HuH-7 (cell line): ENCODE results near the gene PCBP3.
A peak's percentile ranks its signal among the peaks of the same experiment; 100 is the strongest.
"Not testable (repeated sequence)": the region's sequence is repeated elsewhere in the genome, so short reads cannot be mapped to it uniquely, and the experiment has no call there.

Experiments used
- DNase-seq: peaks from one replicate; pipeline ENCODE4 v3.0.0; 2011; ENCODE audit warnings: low spot score

The PCBP3 gene

DNA sequence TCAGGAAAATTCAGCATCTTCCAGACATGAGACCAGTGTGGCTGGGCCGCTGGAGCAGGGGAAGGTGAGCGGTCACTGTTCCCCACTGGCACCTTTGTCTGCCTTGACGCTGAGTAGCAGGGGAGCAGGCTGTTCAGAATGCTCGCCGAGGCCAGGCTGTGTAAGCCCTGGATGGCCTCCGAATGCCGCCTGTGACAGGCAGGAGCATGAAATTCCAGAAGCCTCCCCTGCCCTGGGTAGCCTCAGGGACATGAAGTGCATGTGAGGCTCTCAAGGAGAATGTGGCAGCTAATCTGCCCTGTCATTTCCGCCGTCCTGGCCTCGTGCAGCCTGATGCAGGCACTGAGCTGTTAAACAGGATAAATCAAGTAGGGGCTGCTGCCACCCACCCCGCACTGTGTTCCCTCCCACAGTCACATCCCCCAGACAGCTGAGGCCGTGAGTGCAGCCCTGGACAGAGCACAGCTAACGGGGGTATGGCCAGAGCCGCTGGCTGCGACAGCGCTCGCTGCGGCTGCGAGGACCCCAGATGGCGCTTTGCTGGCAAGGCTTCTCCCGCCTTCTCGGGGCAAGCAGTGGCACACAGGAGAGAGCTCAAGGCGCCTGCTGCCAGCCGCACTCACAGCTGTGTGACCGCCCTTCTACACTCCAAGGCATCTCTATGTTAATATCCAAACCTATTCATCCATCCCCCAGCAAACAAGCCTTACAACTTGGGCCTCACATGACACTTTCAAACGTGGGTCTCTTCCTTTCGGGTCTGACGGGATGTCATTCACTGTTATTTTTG lies 233.1 kb downstream of the PCBP3 start:
- no peak for DNase-seq

DNA sequence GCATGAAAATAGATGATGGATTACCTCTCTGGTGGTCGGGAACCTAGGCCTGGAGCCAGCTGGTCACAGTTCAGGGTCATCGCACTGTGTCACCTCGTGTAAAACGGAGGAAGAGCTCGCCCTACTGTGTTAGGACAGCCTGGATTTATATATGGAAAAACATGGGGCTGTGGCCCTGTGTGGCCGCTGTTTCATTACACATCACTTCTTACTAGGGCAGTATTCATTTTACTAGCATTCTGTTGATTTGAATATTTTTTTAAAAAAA lies 233.6 kb downstream of the PCBP3 start:
- DNase-seq, result no peak

GRCh38 chr21:45877821-45878469 lies 234.4 kb downstream of the PCBP3 start:
- no peak for DNase-seq

DNA sequence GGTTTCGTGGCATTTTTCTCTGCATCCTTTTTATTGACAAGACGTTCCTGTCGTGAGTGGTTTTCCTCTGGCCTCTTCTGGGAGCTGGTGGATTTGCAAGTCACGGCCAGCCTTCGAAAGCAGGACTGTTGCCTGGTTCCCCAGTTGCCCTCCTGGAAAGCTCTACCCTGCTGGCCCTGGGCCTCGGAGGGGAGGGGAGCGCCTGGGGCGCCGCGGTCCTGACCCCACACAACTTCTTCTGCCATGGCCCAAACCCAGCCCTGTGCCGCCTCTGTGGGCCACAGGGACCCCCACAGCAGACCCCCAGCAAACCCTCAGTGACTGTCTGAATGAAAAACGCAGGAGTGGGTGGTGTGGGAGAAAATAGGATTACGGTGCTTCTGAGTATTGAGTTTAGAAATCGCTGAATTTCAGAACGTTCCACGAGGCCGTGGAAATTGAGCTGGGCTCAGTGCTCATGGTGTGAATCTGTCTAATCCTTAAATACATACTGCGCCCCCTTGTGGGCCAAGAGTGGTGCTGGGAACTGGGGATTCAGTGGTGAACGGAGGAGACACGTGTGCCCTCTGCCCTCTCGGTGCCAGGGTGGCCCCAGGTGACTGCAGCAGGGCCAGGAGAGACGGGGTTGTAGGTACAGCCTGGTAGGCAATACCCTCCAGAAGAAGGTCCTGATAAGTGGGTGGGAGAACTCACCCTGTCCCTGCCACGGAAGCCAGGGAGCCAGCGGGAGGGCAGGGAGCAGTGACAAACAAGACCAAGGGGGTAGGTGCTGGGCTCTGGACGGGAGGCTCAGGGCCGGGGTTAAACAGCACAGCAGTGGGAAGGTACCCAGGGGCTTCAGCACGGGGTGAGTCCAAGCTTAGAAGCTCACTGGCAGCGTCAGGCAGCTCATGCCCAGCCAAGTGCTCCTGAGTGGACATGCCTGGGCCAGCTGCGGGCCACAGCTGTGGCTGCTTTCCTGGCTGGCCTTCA lies 236.9 kb downstream of the PCBP3 start:
- peak; percentile 76 for DNase-seq

DNA sequence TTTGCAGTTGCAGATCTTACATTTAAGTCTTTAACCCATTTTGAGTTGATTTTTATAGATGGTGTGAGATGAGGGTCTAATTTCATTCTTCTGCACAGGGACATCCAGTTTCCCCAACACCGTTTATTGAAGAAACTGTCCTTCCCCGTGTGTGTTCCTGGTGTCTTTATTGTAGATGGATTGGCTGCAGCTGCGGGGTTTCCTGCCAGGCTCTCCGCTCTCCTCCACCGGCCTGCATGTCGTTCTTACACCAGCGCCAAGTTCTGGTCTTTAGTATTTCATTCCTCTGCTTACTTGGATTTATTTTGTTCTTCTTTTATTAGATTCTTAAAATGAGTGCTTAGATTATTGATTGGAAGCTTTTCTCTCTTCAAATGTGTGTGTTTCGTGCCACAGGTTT lies 239.1 kb downstream of the PCBP3 start:
- no peak for DNase-seq

DNA sequence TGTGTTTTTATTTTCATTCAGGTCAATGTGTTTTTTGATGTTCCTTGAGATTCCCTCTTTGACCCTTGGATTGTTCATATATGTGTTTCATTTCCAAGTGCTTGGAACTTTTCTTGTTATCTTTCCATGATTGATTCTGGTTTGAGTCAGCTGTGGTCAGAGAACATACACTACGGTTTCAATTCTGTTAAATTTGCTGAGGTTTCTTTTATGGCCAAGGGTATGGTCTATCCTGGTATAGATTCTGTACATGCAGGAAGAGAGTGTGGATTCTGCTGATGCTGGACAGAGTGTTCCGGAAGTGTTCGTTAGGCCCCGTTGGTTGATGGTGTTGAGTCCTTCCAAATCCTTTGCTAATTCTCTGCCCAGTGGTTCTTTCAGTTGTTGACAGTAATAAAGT lies 239.6 kb downstream of the PCBP3 start:
- no peak for DNase-seq

DNA sequence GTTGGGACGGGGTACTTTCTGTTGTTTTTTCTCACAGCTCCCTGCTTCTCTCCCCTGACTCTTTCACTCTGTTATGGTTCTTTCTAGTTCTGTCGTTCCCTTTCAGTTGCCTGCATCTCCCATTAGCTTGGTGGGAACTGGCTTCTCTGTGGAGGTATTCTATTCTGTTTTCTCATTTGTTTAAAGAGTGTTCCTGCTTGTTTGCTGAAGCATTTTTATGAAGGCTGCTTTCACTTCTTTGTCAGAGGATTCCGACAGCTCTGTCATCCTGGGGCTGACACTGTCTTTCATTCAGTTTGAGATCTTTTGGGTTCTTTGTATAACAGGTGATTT lies 242.0 kb downstream of the PCBP3 start:
- DNase-seq, result no peak

GRCh38 chr21:45885930-45886601 lies 242.5 kb downstream of the PCBP3 start:
- not testable (repeated sequence) for DNase-seq

- DNase-seq, result no peak
Observed at GRCh38 chr21:45886610-45887026, 243.1 kb downstream of the PCBP3 start.

- no peak for DNase-seq
Observed at GRCh38 chr21:45887120-45887611, 243.6 kb downstream of the PCBP3 start.

DNA sequence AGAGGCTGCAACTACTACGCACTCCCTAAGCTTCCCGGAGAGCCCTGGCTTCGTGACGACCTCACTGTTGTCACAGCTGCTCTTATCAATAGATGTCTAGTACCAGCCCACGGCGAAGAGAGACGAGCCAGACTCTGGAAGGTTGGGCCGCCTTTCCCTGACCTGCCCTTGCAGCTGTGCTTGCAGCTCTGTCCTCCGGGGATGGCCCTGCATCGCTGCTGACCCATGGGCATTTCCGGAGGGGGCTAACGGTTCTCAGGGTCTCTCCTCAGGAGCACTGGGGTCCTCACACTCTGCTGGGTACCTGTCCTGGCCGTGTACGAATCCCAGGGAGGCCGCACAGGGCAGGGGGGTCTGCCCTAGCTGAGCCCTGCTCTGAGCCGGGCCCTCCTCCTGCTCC lies 244.3 kb downstream of the PCBP3 start:
- no peak for DNase-seq

DNA sequence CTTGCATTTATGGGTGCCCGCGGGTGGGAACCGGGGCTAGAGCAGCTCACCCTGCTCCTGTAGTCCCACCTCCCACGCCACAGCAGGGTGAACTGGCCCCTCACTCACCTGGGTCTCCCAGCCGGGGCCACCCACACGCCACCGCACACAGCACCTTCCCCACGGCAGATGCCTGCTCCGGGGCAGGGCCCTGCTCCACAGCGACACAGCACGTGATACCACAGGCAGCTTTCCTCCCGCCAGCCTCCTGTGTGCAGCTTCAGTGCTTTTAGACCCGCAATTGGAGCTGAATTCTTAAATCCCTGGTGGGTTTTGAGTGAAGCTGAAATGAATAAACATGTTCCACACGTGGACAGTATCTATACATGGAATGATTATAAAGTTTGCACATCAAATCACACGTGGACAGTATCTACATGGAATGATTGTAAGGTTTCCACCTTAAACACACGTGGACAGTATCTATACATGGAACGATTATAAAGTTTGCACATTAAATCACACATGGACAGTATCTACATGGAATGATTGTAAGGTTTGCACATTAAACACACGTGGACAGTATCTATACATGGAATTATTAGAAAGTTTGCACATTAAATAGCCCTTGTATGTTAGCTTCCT lies 245.0 kb downstream of the PCBP3 start:
- DNase-seq, result no peak

DNA sequence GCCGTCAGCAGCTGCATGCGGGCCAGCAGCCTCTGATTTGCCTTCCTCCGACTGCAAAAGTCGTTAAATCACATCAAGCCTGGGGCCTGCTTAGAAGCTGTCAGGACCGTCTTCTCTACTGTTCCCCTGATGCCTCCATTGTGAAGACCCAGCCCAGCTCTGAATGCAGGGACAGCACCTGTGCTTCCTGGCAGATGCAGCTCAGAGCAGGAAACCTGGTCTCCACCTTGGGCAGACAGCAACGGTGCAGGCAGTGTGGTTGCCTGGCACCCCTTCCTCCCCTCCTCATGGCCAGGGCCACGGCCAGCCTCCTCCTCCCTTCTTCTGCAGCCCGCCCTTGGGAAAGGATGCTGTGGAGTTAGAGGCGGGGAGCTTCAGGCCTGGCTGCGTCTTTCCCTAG lies 245.7 kb downstream of the PCBP3 start:
- no peak for DNase-seq

GRCh38 chr21:45889961-45890360 lies 246.4 kb downstream of the PCBP3 start:
- DNase-seq, result no peak

- no peak for DNase-seq
Observed at GRCh38 chr21:45891388-45892155, 248.0 kb downstream of the PCBP3 start.

DNA sequence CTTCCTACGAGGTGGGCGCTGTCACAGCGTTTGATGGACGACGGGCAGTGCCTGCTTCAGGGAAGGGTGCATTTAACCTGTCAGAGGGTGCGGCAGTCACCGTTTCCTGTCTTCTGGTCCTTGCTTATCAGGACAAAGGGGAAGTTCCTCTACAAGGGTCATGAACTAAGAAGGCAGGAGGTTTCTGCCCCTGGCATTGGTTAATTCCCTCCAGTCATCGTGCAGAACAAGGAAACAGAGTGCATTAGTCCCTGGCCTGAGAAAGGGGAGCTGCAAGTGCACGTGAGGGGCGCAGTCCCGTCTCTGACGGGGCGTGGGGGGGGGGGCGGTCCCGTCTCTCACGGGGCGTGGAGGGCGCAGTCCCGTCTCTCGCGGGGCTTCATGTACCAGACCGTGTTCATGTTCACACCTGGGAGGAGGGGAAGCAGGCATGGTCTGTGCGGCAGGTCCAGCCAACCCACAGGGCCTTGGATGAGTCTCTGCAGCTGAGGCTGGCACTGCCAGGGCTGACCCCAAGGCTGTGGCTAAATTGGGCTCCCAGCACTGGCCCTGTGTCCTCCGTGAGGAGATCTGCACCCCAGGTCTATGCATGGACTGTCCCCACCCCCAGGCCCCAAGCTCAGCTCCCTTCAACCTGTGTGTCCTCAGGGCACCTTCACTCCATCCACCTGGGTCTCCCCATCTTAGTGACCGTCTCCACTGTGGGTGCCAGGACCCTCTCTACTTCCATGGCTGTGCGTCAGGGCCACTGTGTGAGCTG lies 248.8 kb downstream of the PCBP3 start:
- no peak for DNase-seq

DNA sequence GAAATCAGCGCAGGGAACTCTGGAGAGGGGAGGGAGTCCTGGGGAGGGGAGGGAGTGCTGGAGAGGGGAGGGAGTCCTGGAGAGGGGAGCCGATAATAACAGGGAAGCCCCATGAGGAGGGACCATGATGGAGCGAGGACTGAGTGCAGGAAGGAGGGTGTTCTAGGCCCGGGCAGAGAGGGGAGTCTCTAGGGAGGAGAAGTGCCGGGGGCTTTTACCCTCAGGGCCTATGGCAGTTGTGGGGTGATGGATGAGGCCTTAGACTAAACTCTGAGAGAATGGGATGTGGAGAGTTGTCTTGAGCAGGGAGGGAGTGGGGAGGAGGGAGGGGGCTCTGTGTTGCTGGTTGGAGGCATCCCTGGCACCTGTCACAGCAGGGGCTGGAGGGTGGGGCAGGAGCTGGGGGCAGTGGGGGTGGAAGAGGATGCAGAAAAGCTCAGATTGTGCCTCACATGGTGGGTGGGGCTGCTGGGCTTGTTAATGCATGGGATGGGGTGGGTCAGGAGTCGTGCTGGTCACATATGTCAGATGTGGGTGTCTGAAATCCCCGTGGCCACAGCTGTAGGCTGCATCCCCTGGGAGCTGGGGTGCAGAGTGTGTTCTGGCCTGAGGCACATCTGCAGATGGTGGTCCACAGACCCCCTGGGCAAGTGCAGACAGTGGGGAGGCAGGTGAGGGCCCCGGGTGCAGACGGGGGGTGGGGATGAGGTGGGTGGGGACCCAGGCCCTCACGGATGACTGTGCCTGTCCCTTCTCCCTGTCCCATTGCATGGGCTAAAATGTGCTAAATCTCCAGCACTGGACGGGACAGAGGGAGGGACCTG lies 249.6 kb downstream of the PCBP3 start:
- DNase-seq, result no peak

GRCh38 chr21:45893740-45894449 lies 250.4 kb downstream of the PCBP3 start:
- DNase-seq, result no peak

DNA sequence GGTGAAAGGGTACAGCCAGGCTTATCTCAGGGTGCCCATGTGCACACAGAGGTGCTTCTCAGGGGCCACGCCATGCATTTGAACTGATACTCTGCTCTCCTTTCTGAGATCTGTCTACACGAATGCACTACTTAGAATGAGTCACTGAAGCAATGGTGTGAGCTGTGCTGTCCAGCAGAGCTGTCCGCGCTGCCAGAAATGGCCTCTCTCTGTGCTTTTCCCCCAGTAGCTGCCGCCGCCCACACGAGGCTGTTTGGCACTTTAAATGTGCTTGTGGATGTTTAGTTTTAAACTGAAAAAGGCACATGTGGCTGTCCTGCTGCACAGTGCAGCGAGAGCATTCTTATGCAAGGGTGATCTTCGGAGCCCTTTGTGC lies 250.9 kb downstream of the PCBP3 start:
- DNase-seq, result no peak
